HG03457 (cell line): ENCODE results near the gene HRH1.

Experiments
- ATAC-seq: cut with Tn5 transposase; IDR thresholded peaks from one replicate; pipeline ENCODE4 v1.9.1; 2021; ENCODE audit warnings: moderate number of reproducible peaks; ENCODE audit not compliant: unreplicated experiment

HRH1 gene

DNA sequence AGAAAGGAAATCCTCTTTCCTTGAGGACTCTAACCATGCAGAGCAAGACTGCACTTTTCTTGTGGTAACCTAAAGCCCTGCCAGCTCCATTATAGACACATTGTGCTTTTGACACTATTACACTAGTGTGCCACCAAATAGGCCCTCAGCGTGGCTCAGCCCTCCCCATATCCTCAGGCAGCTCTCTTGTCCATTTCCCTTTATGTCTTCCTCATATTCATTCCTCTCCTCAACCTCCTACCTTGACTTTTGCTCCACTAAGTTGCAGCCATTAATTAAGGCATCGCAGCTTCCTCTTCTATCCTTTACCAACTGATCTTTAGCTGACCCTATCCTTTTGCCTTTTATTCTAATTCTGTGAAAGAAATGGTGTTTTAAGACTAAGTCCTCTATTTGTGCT lies 121.6 kb downstream of the HRH1 start:
- ATAC-seq = no peak

DNA sequence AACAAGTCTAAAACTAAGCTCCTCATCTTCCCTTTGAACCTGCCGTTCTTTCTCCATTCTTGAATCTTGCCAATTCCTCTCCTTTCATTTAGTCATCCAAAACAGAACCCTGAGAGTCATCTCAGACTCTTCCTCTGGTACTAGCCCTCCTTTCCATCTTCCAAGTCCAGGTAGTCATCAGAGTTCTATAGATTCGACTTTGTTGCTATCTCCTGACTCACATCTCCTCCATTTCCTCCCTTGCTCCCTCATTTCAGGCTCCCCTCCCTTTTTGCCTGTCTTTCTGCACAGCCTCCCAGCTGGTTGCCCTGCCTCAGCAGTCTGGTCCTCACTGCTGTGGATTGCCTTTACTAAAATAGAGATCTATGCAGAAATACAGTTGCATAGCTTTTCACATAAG lies 122.6 kb downstream of the HRH1 start:
- no peak for ATAC-seq

DNA sequence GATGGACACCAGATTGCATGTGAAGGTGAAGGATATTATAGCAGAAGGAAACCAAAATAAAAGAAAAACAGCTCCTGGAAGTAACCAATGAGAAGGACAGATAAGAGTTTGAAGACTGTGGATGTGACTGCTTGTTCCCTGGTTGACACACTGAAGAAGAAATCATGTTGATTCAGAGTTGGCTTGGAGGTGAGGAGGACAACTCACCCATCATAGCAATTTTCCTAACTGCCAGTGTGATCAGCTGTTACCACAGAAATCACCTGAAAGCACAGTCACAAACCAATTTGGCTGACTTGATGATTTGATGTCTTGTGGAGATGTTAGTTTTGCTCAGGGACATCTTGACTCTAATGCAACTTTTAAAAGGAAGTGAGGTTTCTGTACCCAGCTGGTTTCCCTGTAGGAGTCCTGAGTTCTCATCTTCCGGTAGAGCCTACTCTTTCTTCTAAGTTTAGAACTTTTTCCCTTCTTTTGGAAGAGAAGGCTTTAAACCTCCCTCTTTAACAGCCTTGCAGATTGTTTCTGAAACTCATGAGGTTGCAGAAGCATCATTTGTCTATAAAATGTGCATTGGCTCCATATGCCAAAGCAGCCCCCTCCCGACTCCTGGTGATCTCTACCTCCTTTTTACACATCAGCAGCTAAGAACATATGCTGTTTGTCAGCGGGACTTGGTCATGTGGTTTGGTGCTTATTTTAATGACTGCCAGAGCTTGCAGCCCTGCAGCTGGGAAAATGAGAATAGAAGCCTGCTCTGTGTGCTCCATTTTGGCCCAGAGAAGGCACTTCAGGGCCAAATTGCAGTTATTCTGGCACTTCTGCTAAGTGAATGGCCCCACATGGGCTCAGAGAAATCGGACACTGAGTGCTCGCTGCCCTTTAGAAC lies 128.2 kb downstream of the HRH1 start:
- ATAC-seq = no peak

DNA sequence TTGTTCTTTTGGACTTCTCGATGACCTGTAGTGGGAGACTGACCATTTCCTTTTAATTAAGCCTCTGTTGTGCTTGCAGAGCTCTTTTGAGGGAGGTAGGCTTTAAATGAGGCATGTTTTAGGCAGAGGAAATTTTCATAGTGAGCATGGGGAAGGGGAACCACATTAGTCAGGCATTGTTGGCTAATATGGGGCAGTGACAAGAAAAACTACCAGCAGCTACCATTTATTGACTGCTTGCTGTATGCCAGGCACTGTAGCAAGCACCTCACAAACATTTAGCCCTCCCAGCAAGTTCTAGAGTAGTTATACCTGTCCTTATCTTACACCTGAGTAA lies 128.8 kb downstream of the HRH1 start:
- no peak for ATAC-seq

DNA sequence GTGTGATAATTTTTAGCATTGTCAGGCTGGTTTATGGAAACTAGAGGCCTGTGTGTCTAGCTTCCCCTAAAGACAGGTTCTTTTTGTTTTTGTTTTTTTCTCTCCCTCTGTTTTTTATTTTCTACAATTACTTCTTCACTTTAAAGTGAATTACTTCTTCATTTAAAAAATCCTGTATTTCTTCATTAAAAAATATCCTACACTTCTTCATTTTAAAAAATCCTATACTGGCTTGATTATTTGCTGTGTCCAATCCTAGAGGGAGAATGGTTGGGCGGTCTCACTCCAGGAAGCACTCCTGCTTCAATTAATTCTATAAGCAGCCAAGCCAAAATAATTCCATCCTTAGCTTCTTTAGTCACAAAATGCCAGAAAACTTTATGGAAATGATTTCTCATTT lies 129.7 kb downstream of the HRH1 start:
- ATAC-seq = no peak

DNA sequence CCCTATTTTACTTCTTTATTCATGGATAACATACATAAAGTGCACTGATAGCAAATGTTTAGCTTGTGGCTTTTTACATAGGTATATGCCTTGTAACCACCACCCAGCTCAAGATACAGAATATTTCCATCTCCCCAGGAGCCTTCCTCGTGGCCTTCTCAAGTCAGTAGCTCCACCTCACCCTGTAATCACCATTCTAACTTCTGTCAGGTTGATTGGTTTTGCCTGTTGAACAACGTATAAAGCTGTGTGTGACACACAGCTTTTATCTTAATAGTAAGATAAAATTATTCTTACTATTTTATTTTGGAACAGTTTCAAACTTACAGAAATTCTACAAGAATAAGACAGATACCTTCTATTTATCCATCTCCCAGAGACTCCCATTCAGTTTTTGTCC lies 131.2 kb downstream of the HRH1 start:
- no peak for ATAC-seq

DNA sequence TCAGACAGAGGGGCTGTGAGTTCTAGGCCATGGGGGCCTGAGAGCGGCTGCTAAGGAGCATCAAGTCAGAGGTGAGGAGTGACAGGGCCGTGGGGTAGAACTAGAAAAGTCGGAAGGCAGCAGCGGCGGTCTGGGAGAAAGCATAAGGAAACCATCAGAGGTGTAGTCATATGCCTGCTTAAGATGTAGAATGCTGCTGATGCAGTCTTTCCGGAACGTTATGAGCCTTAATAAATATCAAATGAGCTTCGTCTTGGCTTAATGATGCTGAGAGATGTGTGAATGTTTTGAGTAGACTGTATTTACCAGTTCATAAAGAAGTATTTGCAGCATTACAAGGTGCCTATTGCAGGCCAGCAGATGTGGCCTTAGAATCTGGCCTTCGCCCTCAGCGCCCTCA lies 133.1 kb downstream of the HRH1 start:
- no peak for ATAC-seq

DNA sequence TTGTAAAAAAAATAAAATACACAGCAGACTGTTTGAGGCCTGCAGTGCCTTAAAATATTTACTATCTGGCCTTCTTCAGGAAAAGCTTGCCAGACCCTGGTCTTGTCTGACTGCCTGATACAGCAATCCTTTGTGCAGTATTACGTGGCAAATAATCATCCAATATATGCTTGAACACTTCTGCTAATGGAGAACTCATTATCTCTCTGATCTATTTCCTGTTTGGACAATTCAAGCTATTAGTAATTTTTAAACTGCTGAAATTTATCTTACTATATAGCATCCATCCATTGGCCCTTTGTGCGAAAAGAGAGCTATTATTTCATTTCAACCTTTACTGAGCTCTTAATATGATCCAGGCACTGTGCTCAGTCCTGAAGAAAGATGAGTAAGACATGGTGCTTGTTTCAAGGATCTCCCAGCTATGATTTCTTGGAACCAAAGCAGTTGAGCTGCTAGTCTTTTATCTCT lies 133.8 kb downstream of the HRH1 start:
- no peak for ATAC-seq

DNA sequence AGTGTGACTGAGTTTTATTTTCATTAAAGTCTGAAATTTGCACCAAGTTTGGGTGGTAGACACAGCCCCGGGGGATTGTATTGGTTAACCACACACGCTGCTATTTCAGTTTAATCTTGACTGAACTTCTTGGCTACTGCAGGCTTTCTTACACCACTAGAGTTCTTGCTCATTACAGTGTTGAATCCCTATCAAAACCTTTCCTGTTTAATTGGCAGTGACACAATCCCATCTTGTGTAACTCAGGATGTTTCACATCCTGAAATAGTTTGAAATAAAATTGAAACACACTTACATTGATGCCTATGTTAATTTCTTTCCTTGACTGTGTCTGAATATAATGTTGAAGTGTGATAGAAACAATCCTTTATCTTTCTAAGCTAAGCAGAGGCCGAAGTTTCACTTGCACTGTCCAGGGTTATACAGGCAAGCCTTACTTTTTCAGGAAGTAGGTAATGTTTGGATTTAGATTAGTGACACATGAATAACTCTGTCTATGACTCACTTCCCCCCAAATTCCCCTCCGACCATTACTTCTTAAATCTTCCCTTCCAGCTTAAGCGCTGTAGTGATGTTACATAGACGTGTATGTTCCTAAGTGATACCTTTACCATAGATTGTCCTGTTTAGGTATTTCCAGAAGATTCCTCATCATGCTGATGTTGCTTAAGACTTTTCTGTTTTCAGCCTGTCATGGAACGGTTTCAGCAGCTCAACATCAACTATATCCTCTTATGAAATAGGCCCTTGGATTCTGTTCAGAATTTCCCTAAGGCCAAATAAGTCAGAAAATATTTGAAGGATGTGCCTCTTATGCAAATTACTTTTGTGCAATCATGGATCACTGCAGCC lies 134.7 kb downstream of the HRH1 start:
- peak; percentile 55 for ATAC-seq

DNA sequence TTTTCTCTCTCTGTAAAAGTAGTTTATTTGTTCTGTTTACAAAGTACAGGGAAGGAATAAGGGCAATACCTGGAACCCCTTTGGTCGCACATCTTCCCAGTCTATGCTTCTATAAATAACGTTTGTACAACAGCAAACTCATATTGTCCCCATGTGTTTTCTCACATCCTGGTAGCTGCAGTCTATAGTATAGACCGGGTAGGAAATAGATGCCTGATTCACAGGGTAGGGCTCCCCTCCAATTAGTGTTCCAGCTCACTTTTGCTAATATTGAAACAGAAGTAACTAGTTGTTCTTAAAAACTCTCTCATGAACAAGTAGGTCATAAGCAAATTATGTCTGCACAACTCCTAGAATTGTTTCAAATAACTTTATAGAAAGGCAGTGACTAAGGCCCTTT lies 135.6 kb downstream of the HRH1 start:
- ATAC-seq = no peak

DNA sequence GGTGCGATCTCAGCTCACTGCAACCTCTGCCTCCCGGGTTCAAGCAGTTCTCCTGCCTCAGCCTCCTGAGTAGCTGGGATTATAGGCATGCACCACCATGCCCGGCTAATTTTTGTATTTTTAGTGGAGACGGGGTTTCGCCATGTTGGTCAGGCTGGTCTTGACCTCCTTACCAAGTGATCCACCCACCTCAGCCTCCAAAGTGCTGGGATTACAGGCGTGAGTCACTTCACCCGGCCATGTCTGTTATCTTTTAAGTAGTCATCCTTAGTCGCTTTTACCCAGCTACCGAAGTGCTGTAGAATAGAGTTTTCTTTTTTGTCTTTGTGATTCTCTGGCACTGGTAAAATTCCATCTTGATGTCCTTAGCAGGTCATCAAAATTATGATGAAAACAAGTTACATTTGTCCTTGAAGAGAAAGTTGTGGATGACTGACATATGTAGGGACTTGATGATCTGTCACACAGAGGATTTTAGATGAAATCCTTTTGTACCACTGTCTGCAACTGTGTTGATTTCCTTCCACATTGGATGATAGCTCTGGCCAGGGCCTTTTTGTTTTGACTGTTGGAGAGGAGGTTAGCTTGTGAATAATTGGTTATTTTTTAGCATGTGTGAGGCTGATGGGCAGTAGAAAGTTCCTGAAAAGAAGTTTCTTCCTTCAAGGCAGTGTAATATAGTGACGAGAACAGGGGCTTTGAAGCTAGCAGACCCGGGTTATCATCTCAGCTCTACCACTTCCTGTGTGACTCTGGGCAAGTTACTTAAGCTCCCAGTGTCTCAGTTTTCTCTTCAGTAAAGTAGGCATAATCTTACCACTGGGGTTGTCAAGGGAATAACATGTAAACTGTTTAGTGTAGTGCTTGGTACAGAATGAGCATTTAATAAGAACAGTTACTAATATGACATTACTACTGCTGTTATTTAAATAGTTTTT lies 136.7 kb downstream of the HRH1 start:
- no peak for ATAC-seq

DNA sequence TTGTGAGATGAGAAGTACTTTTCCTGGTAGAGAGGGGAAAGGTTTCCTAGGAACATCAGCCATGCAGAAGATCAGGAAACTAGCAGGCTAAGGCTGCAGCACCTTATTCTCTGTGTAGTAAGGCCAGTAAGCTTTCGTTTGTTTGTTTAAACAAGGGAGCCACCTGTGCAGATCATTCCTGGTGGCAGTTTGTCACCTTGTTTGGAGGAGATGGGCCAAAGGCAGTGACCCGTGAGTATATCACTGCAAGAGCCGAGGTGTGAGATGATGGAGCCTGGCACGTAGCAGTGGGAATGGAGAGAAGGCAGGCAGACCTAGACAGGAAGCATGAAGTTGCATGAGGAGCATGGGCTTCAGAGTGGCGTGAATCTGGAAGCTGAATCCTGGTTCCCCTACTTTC lies 137.5 kb downstream of the HRH1 start:
- no peak for ATAC-seq

DNA sequence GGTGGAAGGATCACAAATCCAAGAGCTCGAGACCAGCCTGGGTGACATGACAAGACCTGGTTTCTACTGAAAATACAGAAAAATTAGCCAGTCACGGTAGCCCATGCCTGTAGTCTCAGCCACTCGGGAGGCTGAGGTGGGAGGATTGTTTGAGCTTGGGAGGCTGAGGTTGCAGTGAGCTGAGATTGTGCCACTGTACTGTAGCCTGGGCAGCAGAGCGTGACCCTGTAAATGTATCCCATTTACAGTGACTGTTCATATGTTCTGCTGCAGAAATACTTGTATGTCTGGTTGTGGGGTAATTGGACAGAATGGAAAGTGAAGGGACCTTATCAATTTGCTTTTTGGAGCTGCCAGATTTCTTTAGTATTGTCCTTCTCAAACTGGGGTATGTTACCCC lies 142.8 kb downstream of the HRH1 start:
- ATAC-seq = no peak

DNA sequence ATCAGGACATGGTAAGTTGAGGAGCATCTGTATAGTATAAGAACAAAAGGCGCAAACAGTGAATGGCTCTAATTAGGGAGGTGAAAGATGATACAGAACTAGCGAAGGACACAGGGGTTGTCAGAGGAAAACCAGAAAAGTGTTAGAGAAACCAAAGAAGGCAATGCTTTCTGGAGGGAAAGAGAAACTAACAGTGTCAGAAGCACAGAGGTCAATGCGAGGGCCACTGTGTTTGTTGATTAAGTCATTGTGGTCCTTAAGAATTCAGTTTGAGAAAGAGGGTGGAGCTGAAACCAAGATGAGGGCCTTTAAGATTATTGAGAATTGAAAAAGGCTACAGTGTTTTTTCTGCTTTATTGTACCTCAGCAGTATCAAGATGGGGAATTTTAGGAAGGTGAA lies 146.7 kb downstream of the HRH1 start:
- peak; percentile 86 for ATAC-seq

DNA sequence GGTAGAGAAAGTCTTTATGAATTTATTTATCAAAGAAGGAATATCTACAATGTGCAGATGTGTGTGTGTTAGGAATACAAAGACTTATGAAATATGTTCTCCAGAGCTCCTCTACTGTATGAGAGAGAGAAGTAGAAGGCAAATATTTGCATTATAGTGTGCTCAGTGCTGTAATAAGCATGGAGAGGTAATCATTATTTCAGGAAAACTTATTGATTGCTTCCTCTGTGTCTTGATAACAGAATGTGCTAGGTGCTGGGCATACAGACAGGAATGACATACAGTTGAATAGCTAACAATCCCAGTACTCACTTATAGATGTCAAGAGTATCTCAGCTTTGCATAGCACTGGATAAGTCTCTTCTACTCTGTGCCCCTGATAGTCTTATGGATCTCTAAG lies 148.2 kb downstream of the HRH1 start:
- no peak for ATAC-seq

DNA sequence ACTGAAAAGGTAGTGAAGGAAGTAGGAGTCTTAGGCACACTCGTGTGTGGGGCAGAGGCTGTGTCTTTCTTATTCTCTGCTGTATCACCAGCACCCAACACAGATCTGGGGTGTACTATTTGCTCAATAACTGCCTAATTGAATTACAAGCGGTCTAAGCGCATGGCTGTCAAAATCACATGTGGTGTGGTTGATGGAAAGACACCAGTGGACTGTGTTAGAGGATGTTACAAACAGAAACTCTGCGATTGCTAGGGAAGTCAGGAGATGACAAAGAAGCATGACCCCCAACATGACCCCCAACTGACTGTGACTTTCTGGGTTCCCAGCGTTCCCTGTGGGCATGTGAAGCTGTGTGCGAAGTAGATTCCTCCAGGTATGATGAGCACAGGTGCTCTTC lies 149.9 kb downstream of the HRH1 start:
- ATAC-seq = no peak

DNA sequence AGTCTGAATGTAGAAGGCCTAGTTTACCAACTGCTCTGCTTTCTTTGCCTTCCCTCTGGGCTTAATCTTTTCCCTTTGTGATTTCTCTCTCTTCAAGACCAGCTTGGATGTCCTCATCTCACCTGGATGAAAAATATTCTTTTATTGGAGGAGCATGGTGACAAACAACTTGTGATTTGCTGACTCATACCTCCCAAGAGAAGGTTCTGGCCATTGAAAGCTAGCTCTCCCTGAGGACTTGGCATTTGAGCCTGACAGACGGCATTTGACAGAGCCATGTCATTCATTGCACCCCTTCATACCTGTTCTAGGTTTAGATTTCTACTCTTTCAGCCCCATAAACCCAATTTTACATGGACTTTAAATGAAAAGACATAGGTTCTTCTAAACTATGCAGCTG lies 151.2 kb downstream of the HRH1 start:
- no peak for ATAC-seq

DNA sequence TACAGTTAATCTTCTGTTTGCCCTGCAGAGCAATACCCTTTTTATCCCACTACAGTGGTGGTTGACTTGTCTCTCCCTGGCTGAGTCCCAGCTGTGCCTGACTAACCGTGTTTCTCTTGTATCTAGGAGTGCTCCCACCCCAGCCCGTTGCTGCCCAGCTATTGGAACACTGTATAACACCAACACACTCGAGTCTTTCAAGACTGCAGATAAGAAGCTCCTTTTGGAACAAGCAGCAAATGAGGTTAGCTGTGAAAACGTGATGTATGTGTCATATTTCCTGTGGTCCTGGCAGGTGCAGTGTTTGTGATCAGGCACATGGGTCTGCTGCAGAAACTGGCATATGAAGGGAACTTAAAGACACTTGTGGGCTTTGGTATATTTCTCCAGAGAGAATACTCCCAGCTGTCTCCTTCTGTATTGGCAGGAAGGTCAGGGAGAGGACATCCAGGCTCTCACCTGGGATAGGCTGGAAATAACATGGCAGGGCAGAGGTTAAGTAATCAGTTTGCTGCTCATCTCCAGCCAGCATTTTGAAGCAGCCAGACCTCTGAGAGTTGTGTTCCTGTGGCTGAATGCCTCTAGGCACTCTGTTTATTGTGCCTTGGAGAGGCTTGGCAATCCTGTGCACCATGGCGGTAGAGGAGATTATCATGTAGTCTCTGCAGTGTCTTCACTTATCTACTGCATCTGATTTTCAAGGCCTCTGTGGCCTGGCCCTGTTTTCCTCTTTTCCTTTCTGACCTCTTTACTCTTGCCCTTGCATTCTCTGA lies 152.7 kb downstream of the HRH1 start:
- no peak for ATAC-seq

DNA sequence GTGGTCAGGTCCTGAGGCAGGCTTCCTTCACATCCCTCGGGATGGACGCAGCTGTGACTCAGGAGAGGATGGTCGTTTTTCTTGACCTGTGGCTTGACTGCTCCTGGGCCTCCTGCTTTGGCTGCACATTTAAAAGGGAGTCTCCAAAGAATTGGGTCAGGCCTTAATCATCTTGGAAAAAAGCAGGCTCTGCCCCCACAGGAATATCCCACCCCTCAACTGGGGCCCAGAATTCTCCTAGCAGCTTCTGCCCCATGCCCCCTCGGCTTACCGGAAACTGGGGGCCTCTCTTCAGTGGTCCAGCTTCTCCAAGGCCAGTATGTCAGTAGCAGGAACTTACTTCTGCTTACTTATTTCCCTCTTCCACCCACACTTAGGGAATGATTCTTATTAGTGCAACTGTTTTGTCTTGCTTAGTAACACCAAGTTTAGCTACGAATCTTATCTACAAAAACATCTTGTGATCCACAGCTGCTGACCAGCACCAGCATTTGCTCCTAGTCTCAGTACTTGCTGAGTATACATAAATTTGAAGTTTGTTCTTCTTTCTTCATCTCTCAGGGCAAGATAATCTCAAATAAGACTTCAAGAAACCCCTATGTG lies 153.6 kb downstream of the HRH1 start:
- ATAC-seq = no peak

DNA sequence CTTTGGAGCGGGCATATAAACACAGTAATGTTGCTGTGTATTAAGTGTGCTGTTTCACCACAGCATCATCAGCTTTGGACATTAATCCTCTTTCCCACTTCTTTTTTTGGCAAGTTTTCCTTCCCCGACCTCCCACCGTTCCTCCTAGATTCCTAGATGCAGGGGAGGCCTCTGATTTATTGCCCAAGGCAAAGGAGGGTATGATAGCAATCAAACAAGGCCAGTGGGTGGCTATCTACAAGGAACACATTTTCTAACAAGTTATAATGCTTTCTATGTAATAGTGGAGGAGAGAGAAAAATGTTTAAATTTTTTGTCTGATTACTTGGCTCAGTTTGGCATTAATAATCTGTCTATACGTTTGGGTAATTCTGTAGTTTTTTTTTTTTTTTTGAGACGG lies 156.0 kb downstream of the HRH1 start:
- no peak for ATAC-seq
